HG03460 (cell line): ENCODE results near the gene CORO6.

ENCODE experiments used
- ATAC-seq: cut with Tn5 transposase; IDR thresholded peaks from one replicate; pipeline ENCODE4 v1.9.1; 2021; ENCODE audit not compliant: unreplicated experiment

Gene CORO6

DNA sequence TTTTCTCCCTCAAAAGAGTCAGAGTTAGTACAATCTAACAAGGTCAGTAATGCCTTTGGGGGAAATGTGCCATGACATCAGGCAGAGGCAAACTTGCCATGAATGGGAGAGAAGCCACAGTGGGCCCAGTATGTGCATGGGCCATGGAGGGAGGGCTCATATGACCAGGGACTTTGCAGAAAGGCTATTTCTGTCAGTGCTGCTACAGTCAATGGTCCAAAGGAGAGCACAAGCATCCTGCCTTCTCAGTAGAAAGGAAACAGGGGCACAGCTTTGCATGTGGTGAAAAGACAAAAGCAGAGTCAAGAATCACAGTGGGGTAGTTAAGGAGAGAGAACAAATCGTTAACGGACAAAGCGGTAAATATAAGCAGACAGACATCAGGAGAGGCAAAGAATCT is 11.2 kb upstream of the CORO6 start:
- ATAC-seq, result no peak

DNA sequence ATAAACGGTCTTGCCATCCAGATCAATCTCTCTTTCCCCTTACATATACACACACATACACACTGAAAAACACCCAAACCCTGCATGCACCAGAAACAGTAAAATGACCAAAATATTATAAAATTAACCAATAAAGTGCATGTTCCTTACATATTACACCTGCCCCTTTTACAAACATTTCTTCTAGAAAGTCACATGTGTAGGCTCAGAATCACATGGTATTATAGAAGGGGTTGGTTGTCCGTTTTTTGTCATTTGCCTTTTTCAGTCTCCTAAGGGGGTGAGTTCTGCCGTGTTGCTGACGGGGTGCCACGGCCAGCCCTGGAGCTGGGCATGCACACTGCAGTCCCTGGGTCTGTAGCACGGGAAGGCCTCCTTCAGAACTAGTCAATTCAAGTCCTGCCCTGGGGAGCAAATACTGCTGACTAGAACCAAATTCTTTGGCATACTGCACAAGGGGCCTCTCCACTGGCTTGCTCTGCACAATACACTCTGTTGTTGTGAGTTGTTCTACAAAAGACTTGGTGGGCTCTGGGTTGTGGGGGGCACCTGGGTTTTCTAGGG is 8.0 kb upstream of the CORO6 start:
- no peak for ATAC-seq

DNA sequence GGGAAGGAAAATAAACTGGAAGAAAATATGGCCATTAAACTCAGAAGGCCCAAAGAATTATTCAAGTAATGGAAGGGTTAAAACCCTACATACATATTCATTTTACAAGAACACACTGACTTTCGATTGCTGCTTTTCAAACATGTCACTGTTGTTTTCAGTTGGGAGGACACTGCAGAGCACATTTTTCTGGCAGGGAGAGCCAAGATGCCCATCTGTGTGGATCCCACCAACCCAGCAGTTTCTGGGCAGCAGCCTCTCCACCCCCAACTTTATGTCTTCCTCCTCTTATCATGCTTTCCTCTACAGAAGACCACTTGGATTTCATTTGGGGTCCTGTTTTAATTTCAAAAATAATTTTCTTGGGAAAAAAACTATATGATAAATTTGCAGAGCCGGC is 7.1 kb upstream of the CORO6 start:
- no peak for ATAC-seq

DNA sequence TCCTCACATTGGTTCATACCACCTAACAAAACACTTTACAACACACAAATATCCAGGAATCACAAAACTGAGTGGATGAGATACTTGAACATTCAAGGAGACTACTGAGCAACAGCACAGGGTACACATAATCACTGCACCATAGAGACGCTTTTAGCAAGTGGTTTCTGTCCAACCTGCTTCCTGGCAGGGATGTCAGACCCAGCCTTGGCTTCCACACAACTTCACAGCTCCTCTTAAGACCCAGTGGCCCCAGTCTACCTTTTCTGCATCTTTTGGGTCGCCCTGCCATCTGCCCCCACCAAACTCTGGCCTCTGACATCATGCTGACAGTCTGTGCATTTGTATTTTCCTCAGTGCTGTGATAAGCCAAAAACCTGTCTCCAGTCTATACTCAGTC is 5.9 kb upstream of the CORO6 start:
- no peak for ATAC-seq

DNA sequence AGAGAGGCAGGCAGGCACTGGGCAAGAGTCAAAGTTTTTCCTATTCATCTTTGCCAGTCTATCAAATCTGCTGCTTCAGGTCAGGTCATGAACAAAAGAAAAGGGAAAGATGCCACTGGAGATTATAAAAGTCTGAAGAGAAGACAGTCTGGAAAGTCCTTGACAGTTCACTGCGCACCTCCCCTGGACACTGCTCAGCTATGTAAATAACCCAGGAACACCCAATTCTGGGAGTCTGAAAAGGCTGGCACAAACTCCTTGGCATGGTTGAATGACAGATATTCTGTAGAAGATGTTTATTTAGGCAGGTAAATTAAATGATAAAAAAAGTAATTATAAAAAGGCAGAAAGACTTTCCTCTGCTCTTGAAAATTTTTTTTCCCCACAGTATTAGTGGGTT is 5.2 kb upstream of the CORO6 start:
- ATAC-seq, result no peak

DNA sequence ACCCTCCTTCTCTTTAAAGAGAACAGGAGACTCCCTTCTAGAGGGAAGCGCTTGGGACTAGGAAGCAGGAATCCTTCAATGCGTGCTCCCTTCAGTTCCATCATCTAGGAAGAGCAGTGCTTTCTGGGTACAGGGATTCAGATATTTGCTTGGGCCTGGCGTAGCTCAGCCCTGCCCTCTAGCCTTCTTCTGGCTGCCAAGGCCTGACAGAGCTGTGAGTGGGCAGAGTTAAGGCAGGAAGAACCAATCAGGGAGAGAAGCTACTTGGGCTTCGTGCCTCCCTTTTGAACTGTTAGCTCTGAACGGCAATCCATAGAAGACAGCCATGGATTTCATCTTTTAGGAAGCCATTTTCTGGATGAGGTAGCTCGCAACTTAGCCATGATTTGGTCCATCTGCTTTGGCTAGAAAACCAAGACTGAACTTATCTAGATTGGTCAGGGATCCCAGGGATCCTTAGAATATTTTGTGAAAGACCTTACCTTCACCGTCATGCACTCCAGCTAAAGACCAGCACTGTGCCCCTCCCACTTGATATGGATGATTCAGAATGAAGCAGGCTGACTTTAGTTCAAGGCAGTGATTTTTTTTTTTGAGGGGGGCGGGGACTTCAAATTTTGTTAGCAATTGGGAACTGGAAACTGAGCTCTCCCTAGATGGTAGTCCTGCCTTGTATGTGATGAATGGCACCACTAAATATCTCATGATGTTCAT is 2.5 kb upstream of the CORO6 start:
- no peak for ATAC-seq

DNA sequence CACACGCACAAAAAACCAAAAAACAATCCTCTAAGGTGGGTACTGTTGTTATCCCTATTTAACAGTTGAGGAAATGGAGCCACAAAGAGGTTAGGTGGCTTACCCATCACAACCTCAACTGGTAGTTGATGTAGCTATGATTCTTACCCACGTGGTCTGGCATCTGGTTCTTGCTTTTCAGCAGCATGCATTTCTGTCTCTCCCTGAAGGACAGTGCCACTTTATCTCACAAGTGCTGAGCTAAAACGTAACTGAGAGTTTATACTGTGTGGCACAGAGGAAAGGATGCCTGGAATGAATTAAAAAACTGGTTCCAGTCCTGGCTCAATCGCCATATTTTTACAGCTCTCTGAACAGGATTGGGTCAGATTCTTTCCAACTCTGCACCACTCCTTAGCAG is 1.9 kb upstream of the CORO6 start:
- ATAC-seq, result no peak

DNA sequence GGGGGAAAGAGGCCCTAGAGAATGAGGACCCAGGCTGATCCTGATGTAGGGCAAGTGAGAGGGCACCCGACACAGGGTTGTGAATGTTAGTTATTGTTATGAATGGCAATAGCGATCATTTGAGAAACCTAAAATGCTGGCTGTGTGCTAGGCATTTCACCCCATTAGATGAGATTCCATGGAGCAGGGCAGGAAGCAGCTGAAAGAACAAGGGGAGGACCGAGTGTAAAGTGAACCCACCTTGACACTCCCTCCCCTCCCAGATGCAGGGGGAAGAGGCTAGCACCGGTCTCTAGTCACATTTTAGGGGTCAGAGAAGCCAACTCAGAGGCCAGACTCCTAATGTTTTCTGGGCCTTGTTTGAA is 553 bp upstream of the CORO6 start:
- no peak for ATAC-seq

DNA sequence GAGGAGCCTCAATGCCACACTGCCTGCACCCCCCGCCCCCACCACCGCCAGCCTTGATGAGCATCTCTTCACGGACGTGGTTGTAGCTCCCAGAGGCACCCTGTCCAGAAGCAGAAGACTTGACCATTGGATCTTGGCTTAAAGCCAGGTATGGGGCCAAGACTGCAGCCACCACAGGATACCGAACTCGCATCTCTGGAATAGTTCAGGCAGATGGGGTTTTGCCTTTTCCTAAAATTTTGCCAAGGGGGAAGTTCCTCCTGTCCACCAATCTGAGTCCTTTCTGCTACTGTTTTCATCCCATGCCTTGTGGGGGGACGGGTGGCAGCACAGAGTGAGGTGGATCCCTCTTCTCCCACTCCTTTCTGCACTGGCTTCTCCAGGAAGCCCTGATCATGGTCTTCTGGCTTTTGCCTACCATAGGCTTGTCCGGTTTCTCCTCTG is 939 bp downstream of the CORO6 start:
- no peak for ATAC-seq

DNA sequence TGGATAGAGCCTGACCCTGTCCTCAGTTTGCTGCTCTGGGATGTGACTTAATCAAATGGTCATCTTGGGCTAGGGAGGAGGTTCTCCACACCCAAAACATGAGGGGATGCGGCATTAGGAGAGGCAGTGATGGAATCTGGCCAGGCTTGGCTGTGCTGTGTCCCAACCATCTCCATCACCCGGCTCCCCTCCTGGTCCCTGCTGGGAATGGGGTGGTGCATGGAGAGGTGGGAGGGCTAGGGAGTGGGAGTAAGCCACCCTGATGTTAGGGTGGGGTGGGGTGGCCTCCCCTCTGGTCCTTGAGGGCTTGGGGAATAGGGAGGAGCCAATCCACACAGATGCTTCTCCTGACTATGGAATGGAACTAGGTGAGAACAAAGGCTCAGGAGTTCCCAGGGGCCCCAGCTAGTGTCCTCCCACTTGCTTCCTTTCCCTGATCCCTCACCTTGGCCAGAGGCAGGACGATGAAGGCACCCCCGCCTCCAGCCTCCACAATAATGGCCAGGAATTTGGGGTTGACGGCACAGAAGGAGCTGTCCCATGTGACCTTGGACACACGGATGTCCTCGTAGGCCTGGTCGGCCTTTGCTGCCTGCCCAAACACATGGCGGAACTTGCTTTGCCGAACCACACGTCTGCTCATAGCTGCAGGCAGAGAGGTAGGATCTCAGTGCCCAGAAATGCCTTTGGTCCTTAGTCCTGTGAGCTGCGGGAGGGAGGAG is 1.8 kb downstream of the CORO6 start:
- no peak for ATAC-seq

DNA sequence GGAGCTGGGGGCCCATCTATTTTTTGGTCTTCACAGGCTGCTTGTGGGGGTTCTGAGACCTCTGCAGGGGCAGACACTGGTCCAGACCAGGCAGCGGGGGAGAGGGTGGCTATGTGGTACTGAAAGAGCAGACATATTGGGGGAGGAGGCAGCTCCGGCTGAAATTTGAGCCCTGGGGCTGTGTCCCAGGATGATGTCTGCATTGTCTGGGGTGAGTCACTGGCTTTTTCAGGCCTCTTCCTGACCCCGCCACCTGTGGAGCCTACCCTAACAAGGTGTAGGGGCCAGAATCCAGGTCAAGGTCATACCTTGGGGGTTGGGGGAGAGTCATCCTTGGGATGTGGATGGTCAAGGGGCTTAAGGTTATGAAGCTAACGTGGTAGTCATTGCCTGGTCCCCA is 2.4 kb downstream of the CORO6 start:
- no peak for ATAC-seq

DNA sequence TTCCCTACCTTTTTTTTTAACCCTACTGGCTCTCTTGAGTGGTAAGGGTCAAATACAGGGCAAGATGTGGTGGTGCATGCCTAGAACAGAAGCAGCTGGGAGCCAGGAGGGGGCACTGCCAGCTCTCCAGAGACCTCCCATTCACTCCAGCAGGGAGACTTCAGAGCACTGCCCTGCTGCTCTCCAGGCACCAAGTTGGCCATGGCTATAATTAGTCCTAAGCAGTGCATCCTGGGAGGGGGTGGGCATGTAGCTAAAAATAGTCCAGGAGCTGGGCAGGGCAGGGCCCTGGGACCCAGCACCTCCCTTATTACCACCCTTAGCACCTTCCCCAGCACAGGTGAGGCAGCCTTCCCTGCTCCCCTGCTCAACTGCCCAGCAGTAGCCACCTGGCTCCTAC is 3.5 kb downstream of the CORO6 start:
- ATAC-seq, result no peak

DNA sequence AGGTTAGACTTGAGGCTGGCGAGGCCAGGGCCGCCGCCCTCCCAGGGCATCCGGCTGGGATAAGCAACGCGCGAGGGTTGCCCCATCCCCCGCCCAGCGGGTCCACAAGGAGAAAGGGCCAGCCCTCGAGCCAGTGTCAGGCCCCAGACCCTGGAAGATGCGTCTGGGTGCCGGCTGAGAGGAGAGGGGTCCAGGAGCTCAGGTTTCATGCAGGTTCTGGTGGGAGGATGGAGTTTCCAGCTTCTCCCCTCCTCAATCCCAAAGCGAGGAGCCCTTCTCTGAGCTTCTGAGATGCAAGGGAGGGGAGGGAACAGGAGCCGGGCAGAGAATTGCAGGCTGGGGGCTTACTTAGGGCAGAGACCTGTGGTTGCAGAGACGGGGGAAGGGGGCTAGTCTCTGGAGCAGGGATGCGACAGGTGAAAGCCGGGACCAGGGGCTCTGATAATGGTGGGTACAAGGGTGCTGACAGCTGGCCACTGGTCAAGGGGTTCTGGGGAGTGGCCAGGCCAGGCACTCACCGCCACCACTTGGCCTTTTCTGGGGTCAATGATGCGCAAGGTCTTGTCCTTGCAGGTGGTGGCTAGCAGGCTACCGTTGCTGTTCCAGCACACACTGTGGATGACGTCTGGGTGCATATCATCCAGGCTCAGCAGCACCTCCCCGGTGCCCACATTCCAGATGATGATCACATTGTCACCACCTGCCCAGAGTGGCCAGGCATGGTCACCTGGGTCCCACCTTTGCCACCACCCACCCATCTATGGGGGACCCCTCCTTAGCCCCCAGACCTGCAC is 4.2 kb downstream of the CORO6 start:
- ATAC-seq, result no peak

DNA sequence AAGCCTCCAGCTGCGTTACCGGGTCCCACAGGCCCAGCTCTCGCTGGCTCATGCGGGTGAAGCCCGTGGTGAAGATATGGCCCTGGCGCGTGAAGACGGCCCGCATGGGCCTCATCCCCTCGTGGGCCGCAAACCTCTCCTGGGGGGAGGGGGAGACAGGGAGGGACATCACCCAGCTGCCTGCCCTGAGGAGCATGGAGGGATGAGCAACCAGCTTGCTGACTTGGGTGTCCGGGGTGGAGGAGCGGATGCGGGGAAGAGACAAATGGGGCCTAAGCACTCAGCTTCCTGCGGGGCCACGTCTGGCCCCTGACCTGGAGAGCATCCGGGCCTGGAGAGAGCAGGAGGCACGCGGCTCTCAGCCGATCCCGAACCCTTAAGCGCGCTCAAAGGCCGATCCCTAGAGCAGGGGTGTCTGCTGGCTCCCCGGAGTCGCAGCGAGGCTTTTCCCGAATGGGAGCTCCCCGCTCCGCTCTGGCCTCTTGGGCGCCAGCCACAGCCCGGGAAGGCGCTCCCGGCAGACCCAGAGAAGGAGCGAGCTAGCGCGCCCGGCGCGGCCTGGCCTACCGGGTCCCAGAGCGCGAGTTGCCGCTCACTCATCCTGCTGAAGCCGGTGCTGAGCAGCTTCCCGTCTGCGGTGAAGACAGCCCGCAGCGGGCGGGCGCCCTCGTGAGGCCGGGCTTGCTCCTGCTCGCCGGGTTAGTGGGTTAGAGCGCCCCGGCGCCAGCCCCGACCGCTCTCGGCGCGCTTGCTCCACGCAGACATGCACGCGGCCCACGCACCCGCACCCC is 5.0 kb downstream of the CORO6 start:
- no peak for ATAC-seq

DNA sequence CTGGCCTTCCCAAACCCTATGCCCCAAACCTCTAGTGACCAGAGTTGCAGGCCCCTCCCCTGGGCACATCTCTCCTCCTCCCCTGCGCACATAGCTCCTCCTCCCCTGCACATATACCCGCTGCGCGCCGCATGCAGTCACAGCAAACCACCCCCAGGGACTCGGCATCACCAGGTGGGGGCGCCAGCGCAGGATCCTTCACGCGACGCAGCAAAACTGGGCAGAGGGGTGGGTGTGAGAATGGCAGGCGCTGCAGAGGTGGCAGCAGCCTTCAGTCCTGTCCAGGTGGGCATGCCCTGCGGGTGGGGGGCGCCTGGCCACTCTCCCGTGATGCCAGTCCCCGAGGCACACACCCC is 5.6 kb downstream of the CORO6 start:
- ATAC-seq, result no peak

DNA sequence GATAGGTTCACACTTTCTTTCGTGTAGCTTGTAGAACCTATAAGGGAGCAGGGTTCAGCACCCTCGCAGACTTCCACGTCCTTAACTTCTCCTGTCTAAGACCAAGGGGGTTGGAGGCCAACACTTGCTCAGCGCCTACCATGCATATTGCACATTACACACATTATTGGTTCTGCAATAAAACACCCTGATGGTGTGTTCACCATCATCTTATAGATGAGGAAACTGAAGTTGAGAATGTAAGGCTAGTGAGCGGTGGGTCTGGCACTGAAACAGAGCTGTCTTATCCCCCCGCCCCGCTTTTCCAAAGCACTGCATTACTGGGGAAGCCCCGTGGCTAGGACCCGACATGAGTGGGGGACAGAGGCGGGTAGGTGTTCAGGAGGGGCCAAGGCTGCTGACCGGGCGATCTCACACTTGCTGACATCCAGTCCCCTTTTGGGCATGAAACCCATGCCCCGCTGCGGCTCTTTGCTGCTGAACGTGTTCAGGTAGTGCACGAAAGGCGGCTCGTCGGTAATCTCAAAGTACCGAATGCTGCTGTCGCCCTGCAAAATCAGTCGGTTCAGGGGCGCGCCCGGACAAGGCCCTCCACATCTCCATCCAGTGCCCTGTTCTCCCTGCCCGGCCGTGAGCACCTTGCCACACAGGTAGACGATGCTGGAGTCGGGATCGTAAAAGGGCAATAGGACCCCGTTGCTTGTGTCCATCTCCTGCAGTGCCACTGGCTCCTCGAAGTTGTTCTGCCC is 6.2 kb downstream of the CORO6 start:
- ATAC-seq, result no peak

DNA sequence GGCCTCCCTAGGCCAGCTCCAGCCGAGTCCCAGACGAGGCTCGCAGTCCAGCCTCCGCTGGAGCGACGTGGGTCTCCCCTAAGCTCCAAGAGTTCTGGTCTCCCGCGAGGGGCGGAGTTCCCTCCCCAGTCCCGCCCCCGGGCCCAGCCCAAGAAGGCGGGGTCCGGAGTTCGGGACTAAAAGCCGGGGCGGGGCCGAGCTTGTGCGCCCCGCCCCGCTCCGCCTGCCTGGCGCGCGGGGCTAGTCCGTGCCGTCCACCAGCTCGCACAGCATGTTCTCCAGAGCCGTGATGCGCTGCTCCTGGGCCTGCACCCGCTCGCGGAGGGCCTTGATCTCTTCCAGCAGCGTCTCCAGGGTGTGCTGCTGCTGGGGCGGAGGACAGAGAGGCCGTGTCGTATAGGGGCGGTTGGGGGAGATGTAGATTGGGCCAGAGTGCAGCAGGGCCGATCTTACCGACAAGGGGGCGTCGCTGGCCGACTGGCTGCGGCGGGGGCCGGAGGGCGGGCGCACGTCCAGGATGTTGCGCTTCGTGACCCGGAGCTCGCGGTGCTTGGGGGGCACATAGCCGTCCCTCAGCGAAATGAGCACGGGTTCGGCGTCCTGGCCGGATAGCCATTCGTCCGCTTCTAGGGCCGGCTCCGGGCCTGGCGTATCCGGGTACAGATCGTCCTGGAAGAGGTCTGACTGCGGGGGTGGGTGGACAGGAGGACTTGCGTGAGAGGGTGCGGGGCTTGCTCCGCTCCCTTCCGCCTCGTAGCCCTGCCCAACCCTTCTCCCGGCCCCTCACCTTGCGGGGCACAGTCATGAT is 7.0 kb downstream of the CORO6 start:
- peak; percentile 58 for ATAC-seq

DNA sequence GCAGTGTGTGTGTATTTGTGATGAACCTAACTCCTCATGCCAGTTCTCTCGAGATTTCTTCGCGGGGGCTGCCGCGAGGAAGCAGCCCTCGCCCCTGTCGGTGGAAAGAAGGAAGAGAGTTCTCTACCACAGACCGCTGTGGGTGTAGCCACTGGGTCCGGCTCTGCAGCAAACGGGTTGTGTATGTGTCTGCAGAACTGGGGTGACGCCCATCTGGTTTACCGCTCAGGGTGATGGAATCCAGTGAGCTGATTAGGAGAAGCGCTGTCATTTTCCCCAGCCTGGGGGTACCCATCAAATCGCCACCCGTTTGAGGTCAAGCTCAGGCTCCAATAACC is 7.7 kb downstream of the CORO6 start:
- ATAC-seq, result no peak

DNA sequence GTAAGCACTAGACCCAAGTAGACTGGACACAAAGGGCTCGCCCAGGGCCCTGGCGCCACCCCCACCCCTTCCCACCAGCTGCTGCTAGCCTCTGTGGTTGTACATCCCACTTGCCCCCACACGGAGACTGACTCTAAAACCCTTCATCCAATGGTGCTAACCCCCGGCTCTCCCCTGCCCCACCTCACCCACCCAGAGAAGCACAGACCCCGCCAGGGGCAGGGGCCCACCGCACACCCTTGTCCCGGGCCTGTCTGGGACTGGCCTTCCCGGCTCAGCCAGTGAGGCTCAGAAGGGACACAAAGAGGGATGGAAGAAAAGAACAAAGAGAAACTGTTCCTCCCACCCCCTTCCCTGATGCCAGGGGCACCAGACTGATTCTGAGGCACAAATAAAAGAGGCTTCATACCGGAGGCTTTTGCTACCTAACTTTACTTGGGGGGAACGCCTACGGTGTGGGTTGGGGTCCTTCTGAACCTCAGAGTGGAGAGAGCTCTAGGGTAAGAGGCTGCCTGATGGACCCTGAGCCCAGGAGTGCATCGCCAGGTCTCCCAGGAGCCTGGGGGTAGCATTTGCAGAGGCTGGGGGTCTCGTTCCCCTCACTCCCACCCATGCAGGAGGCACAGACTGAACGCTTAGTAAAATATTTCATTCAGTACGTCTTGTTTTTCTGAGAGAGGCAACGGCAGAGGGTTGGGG is 8.2 kb downstream of the CORO6 start:
- no peak for ATAC-seq
